Skin epidermis (tissue), 12 donors: ENCODE results near the gene DDX46.
"Not testable (repeated sequence)": the region's sequence is repeated elsewhere in the genome, so short reads cannot be mapped to it uniquely, and the experiment has no call there.

ENCODE experiments used
- H3K27ac ChIP-seq, 21 experiments: fragments of 200-600 bp; sonication (generic) in 11 of 21; one replicate each; pipeline ENCODE4 v1.5.0; 2020; ENCODE audit warnings: mild to moderate bottlenecking in 3 of 21, inconsistent platforms in 2 of 21, moderate library complexity in 2 of 21
- H3K4me3 ChIP-seq, 7 experiments: fragments of 200-600 bp; sonication (generic) in 2 of 7; one replicate each; pipeline ENCODE4 v1.5.0; 2020; ENCODE audit warnings: inconsistent platforms in 2 of 7, mild to moderate bottlenecking in 2 of 7, moderate library complexity in 1 of 7

The DDX46 gene

DNA sequence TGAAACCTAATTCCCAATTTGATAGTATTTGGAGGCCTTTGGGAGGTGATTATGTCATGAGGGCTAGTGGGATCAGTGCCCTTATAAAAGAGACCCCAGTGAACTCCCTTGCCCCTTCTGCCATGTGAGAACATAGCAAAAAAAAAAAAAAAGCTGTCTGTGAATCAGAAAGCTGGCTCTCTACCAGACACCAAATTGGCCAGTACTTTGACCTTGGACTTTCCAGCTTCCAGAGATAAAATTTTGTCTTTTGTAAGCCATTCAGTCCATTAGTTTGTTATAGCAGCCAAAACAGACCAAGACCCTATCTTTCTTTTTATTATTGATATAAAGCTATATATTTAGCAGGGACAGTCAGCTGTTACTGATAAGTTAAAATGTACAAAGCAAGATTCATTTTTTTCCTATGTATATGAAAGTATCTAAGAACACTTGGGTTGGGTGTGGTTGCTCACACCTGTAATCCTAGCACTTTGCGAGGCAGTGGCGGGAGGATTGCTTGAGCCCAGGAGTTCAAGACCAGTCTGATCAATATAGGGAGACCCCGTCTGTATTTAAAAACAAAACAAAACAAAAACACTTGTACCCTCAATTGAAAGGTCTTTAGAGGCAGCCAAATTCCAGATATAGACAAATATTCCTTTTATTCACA lies 79.1 kb downstream of the DDX46 start:
- no peak overlapping the region for H3K27ac ChIP-seq

DNA sequence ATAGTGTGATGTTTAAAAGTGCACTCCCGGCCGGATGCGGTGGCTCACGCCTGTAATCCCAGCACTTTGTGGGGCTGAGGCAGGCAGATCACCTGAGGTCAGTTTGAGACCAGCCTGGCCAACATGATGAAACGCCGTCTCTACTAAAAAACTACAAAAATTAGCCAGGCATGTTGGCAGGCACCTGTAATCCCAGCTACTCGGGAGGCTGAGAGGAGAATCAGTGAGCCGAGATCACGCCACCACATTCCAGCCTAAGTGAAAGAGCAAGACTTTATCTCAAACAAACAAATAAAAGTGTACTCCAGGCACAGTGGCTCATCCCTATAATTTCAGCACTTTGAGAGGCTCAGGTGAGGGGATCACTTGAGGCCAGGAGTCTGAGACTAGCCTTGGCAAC lies 79.8 kb downstream of the DDX46 start:
- not testable (repeated sequence) for H3K4me3 ChIP-seq, H3K27ac ChIP-seq

More for the DNA sequence above, 79.1 kb downstream of the DDX46 start:
- no peak overlapping the region for H3K4me3 ChIP-seq

DNA sequence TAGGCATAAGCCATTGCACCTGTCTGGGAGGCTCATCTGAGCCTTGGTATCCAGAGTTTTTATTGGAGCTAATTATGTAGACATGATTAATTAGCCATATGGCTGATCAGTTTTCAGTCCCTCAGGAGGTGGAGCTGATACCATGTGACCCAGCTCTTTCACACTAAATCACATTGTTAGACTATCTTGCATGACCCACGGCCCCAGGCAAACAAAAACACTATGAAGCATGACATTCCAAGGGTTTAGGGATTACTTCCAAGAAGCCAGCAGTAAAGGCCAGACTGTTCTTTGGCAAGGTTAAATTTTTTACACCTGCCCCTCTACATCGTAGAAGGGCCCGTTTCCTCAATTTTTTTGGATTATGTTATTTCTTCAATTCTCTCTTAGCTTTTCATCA lies 82.2 kb downstream of the DDX46 start:
- Histone ChIP-seq H3K4me3 (no peak overlapping the region), H3K27ac (no peak overlapping the region)

DNA sequence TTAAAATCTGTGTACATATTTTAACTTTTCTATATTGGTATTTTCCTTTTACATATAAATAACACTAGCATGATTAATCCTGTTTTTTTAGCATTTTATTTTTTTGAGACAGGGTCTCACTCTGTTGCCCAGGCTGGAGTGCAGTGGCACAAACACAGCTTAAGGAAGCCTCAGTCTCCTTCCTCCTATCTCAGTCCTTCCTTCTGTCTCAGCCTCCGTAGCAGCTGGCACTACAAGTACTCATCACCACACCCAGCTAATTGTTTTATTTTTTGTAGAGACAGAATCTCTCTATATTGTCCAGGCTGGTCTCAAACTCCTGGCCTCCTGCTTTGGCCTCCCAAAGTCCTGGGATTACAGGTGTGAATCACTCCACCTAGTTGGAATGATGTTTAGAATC lies 85.7 kb downstream of the DDX46 start:
- Histone ChIP-seq H3K27ac (peak overlapping the region in 3 of 21 experiments; percentile 93 to 99 (median 97)), H3K4me3 (no peak overlapping the region)

DNA sequence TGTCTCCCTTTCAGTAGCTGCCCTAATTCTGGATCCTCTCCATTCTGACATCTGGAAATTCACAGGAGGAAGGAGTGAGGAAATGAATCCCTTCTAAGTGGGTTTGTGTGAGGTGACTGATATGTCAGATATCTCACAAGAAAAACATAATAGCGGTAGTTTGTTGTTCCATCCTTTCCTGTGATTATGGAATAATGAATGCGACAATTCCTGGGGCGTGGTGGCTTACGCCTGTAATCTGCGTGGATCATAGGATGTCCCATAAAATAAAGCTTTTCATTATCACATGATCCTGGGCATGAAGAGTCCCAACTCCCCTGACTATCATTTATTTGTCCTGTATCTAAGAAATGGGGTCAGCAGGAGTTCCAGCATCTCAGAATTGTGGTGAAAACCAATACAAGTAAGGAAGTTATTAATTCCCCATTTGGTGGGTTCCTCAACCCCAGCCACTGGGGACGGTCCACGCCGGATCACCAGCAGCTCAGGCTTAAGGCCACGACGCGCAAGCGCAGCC lies 86.8 kb downstream of the DDX46 start:
- peak overlapping the region in 20 of 21 experiments; percentile 90 to 99 (median 97) for H3K27ac ChIP-seq
- H3K4me3 ChIP-seq, result peak overlapping the region in 6 of 7 experiments; percentile 63 to 92 (median 80)

DNA sequence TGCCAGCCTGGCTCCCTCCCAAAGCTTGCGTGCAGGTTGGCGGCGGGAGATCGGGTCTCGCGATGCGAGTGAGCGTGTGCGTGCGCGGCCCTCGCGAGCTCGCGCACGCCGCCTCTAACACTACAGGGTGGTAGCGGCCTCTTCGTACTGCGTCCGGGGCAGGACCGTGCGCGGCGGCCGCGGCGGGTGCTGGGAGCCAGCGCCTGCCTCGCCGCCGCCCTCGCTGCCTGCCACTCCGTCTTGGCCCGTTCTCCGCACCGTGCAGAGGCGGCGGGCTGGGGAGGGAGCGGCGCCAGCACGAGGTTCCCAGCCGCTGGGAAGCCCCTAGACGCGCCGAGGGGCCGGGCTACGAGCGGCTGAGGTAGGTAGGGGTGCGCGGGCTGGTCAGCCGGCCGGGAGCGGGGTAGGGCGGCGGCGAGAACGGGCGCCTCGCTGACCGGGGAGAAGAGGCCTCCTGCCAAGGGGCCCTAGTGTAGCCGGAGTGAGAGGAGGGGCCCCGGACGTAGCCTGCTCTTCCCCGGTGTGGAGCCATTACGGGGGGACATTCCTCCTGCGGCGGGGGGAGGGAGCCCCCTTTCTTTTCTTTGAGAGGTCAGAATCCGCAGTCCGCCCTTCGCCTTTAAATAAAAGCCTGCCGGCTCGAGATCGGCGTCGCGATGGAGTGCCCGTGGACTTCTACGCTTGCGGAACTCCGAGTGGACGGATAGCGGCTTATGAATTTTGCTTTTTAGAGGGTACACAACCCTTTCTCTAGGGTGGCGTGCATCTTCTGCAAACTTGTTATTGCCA lies 87.5 kb downstream of the DDX46 start, which contains the start of gene C5orf24:
Gene C5orf24, plus strand, starts transcription at position 117 of the 789 bp plus-strand sequence. CDS start 8,933 bp downstream, outside the sequence.
- Histone ChIP-seq H3K27ac (peak within 1 kb of the TSS; percentile 79 to 99 (median 97)), H3K4me3 (peak within 1 kb of the TSS; percentile 63 to 92 (median 83))

DNA sequence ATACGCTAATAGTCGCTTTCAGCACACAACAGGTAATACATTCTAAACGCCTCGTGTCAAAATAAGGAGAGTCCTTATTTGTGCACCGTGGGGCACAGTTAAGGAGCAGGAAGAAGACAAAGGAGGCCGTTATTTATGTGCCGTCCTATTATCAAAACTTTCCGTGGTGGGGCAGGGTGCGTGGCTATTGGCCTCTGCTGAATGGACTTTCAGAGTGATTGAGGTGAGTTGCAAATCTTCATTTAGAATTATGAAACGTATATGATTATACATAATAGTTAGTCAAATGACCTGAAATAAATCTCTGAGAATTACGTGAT lies 88.0 kb downstream of the DDX46 start:
- H3K27ac ChIP-seq, result peak overlapping the region; percentile 79 to 99 (median 97)
- H3K4me3 ChIP-seq, result peak overlapping the region; percentile 63 to 92 (median 83)

DNA sequence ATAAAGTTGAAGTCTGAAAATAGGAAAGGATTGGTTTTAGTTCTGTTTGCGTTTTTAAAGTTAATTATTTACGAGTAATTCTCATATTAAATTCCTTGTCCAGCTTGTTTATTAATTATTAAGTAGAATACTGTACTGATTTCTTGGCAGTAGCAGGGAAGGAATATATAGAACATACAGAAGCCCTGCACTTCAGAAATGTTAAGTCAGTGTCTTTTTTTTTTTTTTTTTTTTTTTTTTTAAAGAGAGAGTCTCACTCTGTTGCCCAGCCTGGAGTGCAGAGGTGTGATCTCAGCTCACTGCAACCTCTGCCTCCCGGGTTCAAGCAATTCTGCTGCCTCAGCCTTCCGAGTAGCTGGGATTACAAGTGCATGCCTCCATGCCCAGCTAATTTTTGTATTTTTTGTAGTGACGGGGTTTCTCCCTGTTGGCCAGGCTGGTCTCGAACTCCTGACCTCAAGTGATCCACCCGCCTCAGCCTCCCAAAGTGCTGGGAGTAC lies 90.9 kb downstream of the DDX46 start:
- not testable (repeated sequence) for H3K27ac ChIP-seq, H3K4me3 ChIP-seq

DNA sequence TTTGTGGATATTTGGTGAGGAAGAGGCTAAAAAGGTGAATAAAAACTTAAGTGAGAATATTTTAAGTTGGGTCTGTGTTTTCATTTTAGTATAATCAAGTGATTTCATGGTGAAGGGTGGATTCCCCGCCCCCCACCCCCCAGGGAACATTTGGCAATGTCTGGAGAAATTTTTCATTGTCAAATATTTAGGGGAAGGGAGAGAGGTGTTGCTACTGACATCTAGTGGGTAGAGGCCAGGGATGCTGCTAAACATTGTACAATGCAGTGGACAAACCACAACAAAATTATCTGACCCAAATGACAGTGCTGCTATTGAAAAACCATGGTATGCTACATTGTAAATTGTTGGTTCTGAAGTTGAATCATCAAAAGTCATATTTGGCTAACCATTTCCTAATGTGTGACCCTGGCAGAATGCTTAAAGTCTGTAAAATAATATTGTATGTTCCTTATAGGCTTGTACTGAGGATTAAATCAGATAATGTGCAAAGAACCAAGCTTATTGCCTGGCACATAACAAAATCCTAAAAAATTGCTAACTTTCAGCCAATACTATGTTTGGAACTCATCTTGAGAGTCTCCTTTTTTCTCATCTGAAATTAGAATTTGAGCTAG lies 92.8 kb downstream of the DDX46 start:
- no peak overlapping the region for H3K27ac ChIP-seq
- no peak overlapping the region for H3K4me3 ChIP-seq

DNA sequence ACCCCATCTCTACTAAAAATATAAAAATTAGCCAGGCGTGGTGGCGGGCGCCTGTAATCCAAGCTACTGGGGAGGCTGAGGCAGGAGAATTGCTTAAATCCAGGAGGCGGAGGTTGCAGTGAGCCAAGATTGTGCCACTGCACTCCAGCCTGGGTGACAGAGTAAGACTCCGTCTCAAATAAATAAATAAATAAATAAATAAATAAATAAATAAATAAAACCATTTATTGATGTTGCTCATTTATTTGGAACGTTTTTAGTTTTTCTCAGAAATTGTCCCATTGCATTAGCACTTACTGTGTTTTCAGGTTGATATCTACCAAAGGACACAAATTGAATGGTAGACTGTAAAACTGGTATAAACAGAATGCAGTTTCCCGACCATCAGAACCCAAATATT lies 97.9 kb downstream of the DDX46 start:
- H3K4me3 ChIP-seq, H3K27ac ChIP-seq: not testable (repeated sequence)

DNA sequence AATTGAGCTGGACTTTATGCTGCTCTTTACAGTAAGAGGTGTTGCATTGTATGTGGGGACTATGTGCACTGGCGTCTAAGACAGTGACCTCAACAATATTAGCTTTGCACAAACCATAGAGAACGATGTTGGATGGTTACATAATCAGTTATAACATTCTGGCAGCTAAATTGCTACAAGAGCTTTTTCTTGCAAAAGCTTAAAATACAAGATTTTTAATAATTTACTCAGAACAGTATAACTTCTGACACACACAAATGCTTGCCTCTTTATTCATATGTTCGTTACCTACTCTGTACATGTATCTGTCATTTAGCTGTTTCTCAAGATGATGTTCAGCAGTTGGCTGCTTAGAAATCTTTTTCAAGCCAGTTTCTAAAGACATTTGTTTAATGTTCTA lies 98.8 kb downstream of the DDX46 start:
- Histone ChIP-seq H3K4me3 (no peak overlapping the region), H3K27ac (no peak overlapping the region)

DNA sequence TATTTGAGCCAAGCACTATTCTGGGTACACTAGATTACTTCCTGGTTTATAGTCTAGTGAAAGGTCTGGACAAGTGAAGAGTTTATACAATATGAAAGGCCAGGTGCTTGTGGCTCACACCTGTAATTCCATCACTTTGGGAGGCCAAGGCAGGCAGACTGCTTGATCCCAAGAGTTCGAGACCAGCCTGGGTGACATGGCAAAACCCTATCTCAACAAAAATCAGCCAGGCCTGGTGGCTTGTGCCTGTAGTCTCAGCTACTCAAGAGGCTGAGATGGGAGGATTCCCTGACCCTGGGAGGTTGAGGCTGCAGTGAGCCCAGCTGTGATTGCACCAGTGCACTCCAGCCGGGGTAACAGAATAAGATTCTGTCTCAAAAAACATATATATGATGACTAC lies 106.1 kb downstream of the DDX46 start:
- H3K27ac ChIP-seq, result no peak overlapping the region

DNA sequence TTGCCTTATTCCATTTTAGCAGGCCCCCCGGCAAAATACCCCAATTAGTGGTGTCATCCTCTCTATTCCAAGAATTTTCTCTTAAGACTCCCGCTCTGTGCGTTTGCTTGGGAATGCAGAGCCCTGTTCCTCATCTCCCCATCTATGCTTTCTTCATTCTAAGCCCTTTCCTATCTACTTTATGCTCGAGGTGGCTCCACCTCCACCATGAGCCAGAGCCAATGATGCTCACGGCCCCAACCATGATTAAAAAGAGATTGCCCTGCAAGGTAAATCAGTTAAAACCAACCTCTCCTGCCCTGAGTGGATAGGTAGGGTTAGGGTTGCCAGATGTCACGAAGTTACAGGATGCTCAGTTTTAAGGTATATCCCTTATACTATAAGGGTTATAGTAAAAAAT lies 114.9 kb downstream of the DDX46 start:
- Histone ChIP-seq H3K4me3 (peak overlapping the region in 4 of 7 experiments; percentile 62 to 97 (median 81)), H3K27ac (peak overlapping the region in 19 of 21 experiments; percentile 73 to 98 (median 96))

More for the DNA sequence above, 106.1 kb downstream of the DDX46 start:
- H3K4me3 ChIP-seq, result no peak overlapping the region

DNA sequence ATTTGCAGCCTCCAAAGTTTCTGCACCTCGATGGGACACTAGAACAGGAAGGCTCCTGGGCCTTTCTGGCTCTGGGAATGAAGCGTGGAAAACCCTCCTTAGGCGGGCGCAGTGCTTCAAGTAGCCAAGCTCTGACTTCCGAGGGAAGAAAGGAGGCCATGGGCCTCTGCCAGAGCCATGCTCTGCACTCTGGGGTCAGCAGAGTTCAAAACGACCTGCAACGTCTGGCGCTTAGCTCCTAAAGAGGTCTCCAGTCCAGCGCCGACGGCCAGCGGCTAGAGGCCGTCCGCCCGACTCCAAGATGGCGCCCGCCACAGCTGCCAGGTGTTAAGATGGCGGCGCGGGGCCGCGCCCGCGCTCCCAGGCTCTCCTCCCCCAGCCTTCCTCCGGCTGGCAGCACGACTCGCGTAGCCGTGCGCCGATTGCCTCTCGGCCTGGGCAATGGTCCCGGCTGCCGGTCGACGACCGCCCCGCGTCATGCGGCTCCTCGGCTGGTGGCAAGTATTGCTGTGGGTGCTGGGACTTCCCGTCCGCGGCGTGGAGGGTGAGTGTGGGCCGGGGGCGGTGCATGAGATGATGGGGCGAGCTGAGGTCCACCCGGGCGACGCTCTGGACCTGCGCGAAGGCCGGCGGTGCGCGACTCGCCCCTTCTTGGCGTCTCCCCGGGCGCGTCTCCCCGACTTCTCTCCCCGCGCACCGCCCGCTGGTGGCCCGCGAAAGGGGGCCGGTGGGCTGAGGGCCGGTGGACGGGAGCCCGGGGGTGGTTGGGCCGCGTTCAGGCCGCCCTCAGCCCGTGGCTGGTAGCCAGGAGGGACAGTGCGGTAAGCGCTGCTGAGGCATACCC lies 115.6 kb downstream of the DDX46 start, which contains the start of gene TXNDC15:
Gene TXNDC15, plus strand, starts transcription at position 385 of the 844 bp plus-strand sequence. Its CDS starts 57 bp downstream, at position 442.
- peak within 1 kb of the TSS; percentile 62 to 97 (median 84) for H3K4me3 ChIP-seq
- peak within 1 kb of the TSS; percentile 54 to 98 (median 94) for H3K27ac ChIP-seq

DNA sequence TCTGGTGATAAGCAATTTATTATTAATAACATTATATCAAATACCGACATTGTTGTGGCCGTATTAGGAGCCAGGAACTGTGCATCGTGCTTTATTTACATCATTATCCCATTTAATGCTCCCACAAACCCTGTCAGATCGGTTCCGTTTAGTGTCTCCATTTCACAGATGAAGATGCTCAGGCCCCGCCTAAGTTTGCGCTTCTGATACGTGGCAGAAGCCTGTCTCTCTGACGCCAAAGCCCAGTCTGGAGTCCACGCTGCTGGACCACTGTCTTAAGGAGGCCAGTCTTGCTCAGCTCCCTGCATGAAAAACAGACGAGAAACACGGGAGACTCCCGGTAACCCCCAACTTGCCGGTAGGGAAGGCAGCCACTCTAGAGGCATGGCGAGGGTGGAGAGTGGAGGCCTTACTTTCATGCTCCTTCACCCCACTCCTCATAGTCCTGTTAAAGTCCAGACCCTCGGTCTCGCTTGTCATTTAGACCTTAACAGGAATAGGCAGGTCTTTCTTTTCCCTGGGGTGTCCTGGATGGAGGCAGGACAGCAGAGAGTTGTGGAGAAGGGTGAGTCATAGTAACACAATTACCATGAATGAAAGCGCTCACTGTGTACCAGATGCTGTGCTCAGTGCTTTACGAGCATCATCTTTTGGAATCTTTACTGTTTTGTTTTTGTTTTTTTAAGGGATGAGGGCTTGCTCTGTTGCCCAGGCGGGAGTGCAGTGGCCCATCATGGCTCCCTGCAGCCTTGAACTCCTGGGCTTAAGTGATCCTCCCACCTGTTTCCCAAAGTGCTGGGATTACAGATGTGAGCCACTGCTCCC lies 116.5 kb downstream of the DDX46 start:
- H3K27ac ChIP-seq, result peak overlapping the region; percentile 54 to 98 (median 94)
- H3K4me3 ChIP-seq, result peak overlapping the region; percentile 62 to 97 (median 84)

DNA sequence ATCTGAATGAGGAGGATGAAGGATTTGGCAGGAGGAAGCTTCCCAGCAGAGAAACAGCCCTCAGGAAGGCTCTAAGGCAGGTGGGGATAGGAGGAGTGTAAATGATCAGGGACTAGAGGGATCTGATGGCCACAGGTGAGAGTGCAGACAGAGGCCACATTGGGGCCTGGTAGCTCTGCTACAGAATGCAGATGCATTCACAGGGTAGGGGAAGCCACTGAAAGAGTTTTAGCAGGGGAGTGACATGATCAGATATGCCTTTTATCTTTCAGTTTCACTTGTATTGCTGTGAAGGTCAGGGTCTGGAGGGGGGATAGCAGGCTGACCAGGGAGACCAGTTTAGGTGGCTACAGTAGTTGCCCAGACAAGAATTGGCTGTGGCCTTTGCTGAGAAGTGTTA lies 118.6 kb downstream of the DDX46 start:
- no peak overlapping the region for H3K27ac ChIP-seq
- no peak overlapping the region for H3K4me3 ChIP-seq

DNA sequence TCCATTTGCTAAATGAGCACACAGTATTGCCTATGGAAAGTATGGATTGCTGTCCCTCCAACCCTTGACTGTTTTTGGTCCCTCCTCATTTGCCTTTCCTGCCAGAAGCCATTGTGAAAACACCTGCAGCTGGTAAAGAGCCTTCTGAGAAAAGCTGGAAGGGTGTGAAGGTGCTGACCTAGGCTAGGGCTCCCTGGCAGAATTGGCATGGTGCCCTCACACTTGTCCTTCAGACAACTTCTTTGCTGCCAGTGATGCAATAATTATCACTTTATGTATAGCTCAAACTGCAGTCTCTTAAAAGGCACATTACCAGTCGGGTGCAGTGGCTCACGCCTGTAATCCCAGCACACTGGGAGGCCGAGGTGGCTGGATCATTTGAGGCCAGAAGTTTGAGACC lies 119.8 kb downstream of the DDX46 start:
- Histone ChIP-seq H3K27ac (no peak overlapping the region), H3K4me3 (no peak overlapping the region)

DNA sequence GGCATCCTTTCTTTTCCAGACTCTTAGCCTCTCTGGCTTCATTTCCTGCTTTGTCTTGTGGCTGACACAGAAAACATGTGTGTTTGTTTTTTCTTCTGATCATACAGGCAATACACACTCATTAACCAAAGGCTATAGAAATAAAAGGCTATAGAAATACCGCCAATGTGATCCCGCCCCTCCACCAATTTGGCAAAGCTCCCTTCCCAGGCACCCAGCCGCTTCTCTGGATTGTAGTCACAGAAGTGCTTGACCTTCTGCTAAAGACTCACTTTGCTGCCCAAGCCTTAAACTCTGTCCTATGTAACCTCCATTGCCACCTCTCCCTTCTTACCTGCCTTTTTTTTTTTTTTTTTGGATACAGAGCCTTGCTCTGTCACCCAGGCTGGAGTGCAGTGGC lies 120.9 kb downstream of the DDX46 start:
- Histone ChIP-seq H3K27ac (no peak overlapping the region), H3K4me3 (no peak overlapping the region)
